HepG2 (cell line): ENCODE results near the gene BAZ1A. TPM values are rescaled to one million over a fixed set of nuclear protein-coding genes. Genes with fewer than 3 reads are reported as not detected.

Experiments
- AHR ChIP-seq: IDR thresholded peaks from 2 replicates; pipeline ENCODE4 v1.6.1; 2018; ENCODE audit warnings: missing genetic modification reagents, missing compliant biosample characterization
- HIVEP1 ChIP-seq: sonication (generic); formaldehyde crosslinking; IDR thresholded peaks from 2 replicates; pipeline ENCODE4 v1.4.0; 2020; ENCODE audit warnings: mild to moderate bottlenecking, missing genetic modification reagents
- ISL2 ChIP-seq: sonication (generic); formaldehyde crosslinking; IDR thresholded peaks from 2 replicates; pipeline ENCODE4 v1.5.0; 2020; ENCODE audit warnings: missing genetic modification reagents
- JUNB ChIP-seq: sonication (generic); formaldehyde crosslinking; IDR thresholded peaks from 2 replicates; pipeline ENCODE4 v1.8.0; 2022; ENCODE audit warnings: missing genetic modification reagents, mild to moderate bottlenecking, borderline replicate concordance
- KMT2B ChIP-seq: IDR thresholded peaks from 2 replicates; pipeline ENCODE4 v1.6.1; 2016; ENCODE audit warnings: missing genetic modification reagents, missing compliant biosample characterization
- NBN ChIP-seq: fragments of 450-650 bp; conservative IDR thresholded peaks from 2 replicates; pipeline ENCODE4 v1.6.1; 2017
- RXRB ChIP-seq: IDR thresholded peaks from 2 replicates; pipeline ENCODE4 v1.6.1; 2016; ENCODE audit warnings: borderline replicate concordance, missing genetic modification reagents, missing compliant biosample characterization
- SALL2 ChIP-seq: sonication (generic); formaldehyde crosslinking; IDR thresholded peaks from 2 replicates; pipeline ENCODE4 v1.8.1; 2023; ENCODE audit warnings: mild to moderate bottlenecking, missing genetic modification reagents, inconsistent platforms
- SP2 ChIP-seq: sonication (generic); formaldehyde crosslinking; IDR thresholded peaks from 2 replicates; pipeline ENCODE4 v1.5.1; 2020; ENCODE audit warnings: mild to moderate bottlenecking, missing genetic modification reagents
- ZFP36L1 ChIP-seq: sonication (generic); formaldehyde crosslinking; IDR thresholded peaks from 2 replicates; pipeline ENCODE4 v1.8.0; 2022; ENCODE audit warnings: mild to moderate bottlenecking, missing genetic modification reagents, moderate library complexity
- ZFX ChIP-seq: sonication (generic); formaldehyde crosslinking; IDR thresholded peaks from 2 replicates; pipeline ENCODE4 v1.4.0; 2020; ENCODE audit warnings: mild to moderate bottlenecking, low read depth, missing genetic modification reagents, moderate library complexity
- ZKSCAN1 ChIP-seq: fragments of 150-350 bp; IDR thresholded peaks from 2 replicates; pipeline ENCODE4 v1.6.1; 2014; ENCODE audit warnings: low read length
- ZNF382 ChIP-seq: sonication (generic); formaldehyde crosslinking; IDR thresholded peaks from 2 replicates; pipeline ENCODE4 v1.5.0; 2020; ENCODE audit warnings: missing genetic modification reagents, mild to moderate bottlenecking, borderline replicate concordance
- ZNF567 ChIP-seq: sonication (generic); formaldehyde crosslinking; IDR thresholded peaks from 2 replicates; pipeline ENCODE4 v1.8.1; 2023; ENCODE audit warnings: mild to moderate bottlenecking, missing genetic modification reagents, borderline replicate concordance
- ZNF713 ChIP-seq: sonication (generic); formaldehyde crosslinking; IDR thresholded peaks from 2 replicates; pipeline ENCODE4 v1.4.0; 2020; ENCODE audit warnings: mild to moderate bottlenecking, missing genetic modification reagents
- ZNF720 ChIP-seq: sonication (generic); formaldehyde crosslinking; IDR thresholded peaks from 2 replicates; pipeline ENCODE4 v1.4.0; 2020; ENCODE audit warnings: missing genetic modification reagents
- ZNF75D ChIP-seq: sonication (generic); formaldehyde crosslinking; IDR thresholded peaks from 2 replicates; pipeline ENCODE4 v1.8.1; 2023; ENCODE audit warnings: missing genetic modification reagents, mild to moderate bottlenecking, borderline replicate concordance
- polyA plus RNA-seq, 8 experiments: library from polyadenylated mRNA; depleted of rRNA in 3 of 8; stranded (reverse) in 7 of 8; unstranded in 1 of 8; fragments of >200 nt; fragmentation: Illumina TruSeq in 4 of 8; extraction: Trizol in 4 of 8; gene quantifications; 2 replicates each; pipeline versions ENCODE4 v1.2.1 to v1.2.3, GENCODE V29; 2011 to 2016; ENCODE audit warnings: low read depth in 4 of 8, missing spikeins in 1 of 8, mixed read lengths in 1 of 8; ENCODE audit not compliant: insufficient read depth in 1 of 8
- total RNA-seq, 5 experiments: library from RNA; depleted of rRNA; stranded (reverse); fragments of >200 nt; fragmentation: Illumina TruSeq; extraction: Trizol; gene quantifications; 2 replicates each; pipeline ENCODE4 v1.2.3, GENCODE V29; 2016; ENCODE audit warnings: low read depth in 1 of 5
- TF ChIP-seq, protein P1 (sequence below): sonication (generic); formaldehyde crosslinking; conservative IDR thresholded peaks from 2 replicates; pipeline ENCODE4 v1.4.0; 2020; ENCODE audit warnings: missing genetic modification reagents
- TF ChIP-seq, protein P2 (sequence below): fragments of 450-650 bp; IDR thresholded peaks from 2 replicates; pipeline ENCODE4 v1.6.1; 2016
- TF ChIP-seq, protein P3 (sequence below): sonication (generic); formaldehyde crosslinking; IDR thresholded peaks from 2 replicates; pipeline ENCODE4 v1.5.1; 2020; ENCODE audit warnings: mild to moderate bottlenecking, missing genetic modification reagents, borderline replicate concordance
- TF ChIP-seq, protein P4 (sequence below): sonication (generic); formaldehyde crosslinking; IDR thresholded peaks from 2 replicates; pipeline ENCODE4 v1.5.1; 2020; ENCODE audit warnings: missing genetic modification reagents, mild to moderate bottlenecking, borderline replicate concordance

Gene BAZ1A
- total and polyA plus RNA-seq, 2 of the 13 experiments (the other 11 are each of a cell fraction or from before 2014, with no cell fraction given) = 20.9 to 56.8 TPM

DNA sequence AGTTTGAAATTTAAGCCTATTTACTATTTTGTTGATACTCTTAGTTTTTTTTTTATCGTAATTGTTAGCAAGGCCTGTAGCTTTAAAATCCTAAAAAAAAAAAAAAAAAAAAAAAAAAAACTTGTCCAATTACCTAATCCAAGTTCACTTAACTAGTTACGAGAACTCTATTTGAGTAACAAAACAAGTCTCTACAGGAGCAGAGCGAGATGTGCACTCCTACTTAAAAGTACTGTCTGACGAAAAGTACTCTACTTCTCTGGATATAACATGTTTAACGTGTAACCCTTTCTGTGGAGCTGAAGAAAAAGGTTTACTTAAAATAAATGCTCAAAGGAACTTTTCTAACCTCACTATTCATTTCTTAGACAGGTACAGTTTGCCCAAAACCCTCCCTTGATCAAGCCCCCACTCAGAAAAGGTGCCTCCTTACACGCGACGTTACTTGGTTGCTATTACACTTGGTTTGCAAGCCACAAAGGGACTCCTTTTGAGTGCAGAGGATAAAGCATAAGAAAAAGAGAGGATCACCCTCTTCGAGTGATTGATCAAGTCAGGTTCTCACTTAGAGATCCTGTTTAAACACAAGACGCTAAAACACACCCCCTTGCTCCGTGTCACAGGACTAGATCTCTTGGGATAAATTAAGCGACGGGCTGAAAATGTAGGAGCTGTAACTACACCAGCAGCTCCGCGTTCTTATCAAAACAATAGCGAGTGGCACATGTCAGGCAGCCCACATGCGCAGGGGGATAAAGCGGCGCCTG is 2.2 kb downstream of the BAZ1A start (continued):
- TF ChIP-seq, protein P1, sequence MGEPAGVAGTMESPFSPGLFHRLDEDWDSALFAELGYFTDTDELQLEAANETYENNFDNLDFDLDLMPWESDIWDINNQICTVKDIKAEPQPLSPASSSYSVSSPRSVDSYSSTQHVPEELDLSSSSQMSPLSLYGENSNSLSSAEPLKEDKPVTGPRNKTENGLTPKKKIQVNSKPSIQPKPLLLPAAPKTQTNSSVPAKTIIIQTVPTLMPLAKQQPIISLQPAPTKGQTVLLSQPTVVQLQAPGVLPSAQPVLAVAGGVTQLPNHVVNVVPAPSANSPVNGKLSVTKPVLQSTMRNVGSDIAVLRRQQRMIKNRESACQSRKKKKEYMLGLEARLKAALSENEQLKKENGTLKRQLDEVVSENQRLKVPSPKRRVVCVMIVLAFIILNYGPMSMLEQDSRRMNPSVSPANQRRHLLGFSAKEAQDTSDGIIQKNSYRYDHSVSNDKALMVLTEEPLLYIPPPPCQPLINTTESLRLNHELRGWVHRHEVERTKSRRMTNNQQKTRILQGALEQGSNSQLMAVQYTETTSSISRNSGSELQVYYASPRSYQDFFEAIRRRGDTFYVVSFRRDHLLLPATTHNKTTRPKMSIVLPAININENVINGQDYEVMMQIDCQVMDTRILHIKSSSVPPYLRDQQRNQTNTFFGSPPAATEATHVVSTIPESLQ (CRISPR knock-in tag) = no peak; the same call in 1 of the 2 replicates
- TF ChIP-seq RXRB (CRISPR knock-in tag) (no peak), ZNF713 (CRISPR knock-in tag) (no peak), KMT2B (CRISPR knock-in tag) (no peak), JUNB (CRISPR knock-in tag) (no peak), SP2 (CRISPR knock-in tag) (no peak), ZFP36L1 (CRISPR knock-in tag) (no peak), ZNF720 (CRISPR knock-in tag) (no peak), ZKSCAN1 (no peak), ISL2 (CRISPR knock-in tag) (0 out of 2 replicates have a peak, but pooled peaks have one; percentile 26), ZNF75D (CRISPR knock-in tag) (no peak), ZNF567 (no peak), SALL2 (no peak), ZNF382 (no peak), NBN (no peak), AHR (no peak; the same call in 1 of the 2 replicates), HIVEP1 (CRISPR knock-in tag) (no peak), ZFX (CRISPR knock-in tag) (no peak)
- TF ChIP-seq, protein P2, sequence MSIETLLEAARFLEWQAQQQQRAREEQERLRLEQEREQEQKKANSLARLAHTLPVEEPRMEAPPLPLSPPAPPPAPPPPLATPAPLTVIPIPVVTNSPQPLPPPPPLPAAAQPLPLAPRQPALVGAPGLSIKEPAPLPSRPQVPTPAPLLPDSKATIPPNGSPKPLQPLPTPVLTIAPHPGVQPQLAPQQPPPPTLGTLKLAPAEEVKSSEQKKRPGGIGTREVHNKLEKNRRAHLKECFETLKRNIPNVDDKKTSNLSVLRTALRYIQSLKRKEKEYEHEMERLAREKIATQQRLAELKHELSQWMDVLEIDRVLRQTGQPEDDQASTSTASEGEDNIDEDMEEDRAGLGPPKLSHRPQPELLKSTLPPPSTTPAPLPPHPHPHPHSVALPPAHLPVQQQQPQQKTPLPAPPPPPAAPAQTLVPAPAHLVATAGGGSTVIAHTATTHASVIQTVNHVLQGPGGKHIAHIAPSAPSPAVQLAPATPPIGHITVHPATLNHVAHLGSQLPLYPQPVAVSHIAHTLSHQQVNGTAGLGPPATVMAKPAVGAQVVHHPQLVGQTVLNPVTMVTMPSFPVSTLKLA = peak; percentile 89; the same call in 1 of the 2 replicates
- TF ChIP-seq, protein P3, sequence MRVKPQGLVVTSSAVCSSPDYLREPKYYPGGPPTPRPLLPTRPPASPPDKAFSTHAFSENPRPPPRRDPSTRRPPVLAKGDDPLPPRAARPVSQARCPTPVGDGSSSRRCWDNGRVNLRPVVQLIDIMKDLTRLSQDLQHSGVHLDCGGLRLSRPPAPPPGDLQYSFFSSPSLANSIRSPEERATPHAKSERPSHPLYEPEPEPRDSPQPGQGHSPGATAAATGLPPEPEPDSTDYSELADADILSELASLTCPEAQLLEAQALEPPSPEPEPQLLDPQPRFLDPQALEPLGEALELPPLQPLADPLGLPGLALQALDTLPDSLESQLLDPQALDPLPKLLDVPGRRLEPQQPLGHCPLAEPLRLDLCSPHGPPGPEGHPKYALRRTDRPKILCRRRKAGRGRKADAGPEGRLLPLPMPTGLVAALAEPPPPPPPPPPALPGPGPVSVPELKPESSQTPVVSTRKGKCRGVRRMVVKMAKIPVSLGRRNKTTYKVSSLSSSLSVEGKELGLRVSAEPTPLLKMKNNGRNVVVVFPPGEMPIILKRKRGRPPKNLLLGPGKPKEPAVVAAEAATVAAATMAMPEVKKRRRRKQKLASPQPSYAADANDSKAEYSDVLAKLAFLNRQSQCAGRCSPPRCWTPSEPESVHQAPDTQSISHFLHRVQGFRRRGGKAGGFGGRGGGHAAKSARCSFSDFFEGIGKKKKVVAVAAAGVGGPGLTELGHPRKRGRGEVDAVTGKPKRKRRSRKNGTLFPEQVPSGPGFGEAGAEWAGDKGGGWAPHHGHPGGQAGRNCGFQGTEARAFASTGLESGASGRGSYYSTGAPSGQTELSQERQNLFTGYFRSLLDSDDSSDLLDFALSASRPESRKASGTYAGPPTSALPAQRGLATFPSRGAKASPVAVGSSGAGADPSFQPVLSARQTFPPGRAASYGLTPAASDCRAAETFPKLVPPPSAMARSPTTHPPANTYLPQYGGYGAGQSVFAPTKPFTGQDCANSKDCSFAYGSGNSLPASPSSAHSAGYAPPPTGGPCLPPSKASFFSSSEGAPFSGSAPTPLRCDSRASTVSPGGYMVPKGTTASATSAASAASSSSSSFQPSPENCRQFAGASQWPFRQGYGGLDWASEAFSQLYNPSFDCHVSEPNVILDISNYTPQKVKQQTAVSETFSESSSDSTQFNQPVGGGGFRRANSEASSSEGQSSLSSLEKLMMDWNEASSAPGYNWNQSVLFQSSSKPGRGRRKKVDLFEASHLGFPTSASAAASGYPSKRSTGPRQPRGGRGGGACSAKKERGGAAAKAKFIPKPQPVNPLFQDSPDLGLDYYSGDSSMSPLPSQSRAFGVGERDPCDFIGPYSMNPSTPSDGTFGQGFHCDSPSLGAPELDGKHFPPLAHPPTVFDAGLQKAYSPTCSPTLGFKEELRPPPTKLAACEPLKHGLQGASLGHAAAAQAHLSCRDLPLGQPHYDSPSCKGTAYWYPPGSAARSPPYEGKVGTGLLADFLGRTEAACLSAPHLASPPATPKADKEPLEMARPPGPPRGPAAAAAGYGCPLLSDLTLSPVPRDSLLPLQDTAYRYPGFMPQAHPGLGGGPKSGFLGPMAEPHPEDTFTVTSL (CRISPR knock-in tag) = no peak
- TF ChIP-seq, protein P4, sequence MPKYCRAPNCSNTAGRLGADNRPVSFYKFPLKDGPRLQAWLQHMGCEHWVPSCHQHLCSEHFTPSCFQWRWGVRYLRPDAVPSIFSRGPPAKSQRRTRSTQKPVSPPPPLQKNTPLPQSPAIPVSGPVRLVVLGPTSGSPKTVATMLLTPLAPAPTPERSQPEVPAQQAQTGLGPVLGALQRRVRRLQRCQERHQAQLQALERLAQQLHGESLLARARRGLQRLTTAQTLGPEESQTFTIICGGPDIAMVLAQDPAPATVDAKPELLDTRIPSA (CRISPR knock-in tag) = no peak
